Measurements from ENCODE around the gene A4GALT. TPM values are rescaled to one million over a fixed set of nuclear protein-coding genes. Genes with fewer than 3 reads are reported as not detected.
A peak's percentile ranks its signal among the peaks of the same experiment; 100 is the strongest.

Gene A4GALT
- total and polyA plus RNA-seq, 8 donors = 2.7 to 13.2 (median 4.7) TPM

DNA sequence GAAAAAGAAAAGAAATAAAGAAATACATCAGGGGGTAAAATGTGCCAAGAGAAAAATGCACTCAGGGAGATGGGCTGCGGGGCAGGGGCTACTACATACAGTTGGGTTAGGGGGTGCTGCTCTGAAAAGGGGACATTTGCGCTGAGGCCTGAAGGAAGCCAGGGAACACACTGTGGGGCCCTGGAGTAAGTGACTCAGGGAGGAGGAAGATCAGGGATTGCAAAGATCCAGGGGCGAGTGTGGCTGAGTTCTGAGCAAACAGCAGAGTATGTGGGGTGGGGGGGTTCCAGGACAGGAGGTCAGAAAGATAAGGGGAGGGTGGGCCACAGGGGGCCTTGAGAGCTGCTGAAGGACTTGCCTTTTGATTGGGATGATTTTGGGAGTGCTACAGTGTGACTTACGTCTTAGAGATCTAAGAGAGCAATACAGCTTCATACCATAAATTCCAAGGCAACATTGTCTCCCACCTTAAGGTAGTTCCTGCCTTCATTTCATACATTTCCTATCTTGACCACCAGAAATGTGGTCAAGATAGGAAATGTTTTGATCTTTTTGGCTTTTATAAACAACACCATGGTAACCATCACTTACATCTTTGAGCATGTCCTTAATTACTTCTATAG, 5.8 kb downstream of the A4GALT start:
- TF ChIP-seq, protein P1, sequence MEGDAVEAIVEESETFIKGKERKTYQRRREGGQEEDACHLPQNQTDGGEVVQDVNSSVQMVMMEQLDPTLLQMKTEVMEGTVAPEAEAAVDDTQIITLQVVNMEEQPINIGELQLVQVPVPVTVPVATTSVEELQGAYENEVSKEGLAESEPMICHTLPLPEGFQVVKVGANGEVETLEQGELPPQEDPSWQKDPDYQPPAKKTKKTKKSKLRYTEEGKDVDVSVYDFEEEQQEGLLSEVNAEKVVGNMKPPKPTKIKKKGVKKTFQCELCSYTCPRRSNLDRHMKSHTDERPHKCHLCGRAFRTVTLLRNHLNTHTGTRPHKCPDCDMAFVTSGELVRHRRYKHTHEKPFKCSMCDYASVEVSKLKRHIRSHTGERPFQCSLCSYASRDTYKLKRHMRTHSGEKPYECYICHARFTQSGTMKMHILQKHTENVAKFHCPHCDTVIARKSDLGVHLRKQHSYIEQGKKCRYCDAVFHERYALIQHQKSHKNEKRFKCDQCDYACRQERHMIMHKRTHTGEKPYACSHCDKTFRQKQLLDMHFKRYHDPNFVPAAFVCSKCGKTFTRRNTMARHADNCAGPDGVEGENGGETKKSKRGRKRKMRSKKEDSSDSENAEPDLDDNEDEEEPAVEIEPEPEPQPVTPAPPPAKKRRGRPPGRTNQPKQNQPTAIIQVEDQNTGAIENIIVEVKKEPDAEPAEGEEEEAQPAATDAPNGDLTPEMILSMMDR (IDR thresholded peaks at IDR 0.05) = no peak
- ATAC-seq (no peak), FAIRE-seq (no peak), DNase-seq (no peak)
- no peak overlapping the region for H3K27ac ChIP-seq
- H3K27me3 ChIP-seq = no peaks in the 10 kb centered on the region
- H3K36me3 ChIP-seq = no peaks in the 10 kb centered on the region
- H3K4me3 ChIP-seq = no peak overlapping the region
- WGBS, 2 donors = 89% methylated on average over 4 of the region's 4 CpGs
- no peaks in the 10 kb centered on the region for H3K9me3 ChIP-seq
- intact Hi-C loops (cut with DNase I) = no loop called here
- peaks cover 0 to 6% (median 0%) of the 10 kb centered on the region in 3 donors for H3K4me1 ChIP-seq

DNA sequence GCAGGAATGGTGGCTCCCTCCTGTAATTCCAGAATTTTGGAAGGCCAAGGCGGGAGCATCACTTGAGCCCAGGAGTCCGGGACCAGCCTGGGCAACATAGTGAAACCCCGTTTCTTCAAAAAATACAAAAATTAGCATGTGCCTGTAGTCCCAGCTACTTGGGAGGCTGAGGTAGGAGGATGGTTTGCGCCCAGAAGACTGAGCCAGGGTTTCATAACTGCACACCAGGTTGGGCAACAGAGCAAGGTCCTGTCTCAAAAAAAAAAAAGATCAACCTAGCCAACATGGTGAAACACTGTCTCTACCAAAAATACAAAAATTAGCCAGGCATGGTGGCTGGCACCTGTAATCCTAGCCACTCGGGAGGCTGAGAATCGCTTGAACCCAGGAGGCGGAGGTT, 6.4 kb downstream of the A4GALT start:
- Histone ChIP-seq H3K9me3 (no peaks in the 10 kb centered on the region), H3K4me1 (peaks cover 0 to 6% (median 0%) of the 10 kb centered on the region in 3 donors), H3K4me3 (no peak overlapping the region), H3K27me3 (no peaks in the 10 kb centered on the region), H3K36me3 (no peaks in the 10 kb centered on the region), H3K27ac (no peak overlapping the region)
- 86 to 95% methylated on average over 7 of the region's 7 CpGs for WGBS, 2 donors
- no peak for FAIRE-seq
- intact Hi-C loops (cut with DNase I) = no loop called here
- no peak for ATAC-seq
- DNase-seq = no peak
- TF ChIP-seq, protein P1 (IDR thresholded peaks at IDR 0.05) = no peak

DNA sequence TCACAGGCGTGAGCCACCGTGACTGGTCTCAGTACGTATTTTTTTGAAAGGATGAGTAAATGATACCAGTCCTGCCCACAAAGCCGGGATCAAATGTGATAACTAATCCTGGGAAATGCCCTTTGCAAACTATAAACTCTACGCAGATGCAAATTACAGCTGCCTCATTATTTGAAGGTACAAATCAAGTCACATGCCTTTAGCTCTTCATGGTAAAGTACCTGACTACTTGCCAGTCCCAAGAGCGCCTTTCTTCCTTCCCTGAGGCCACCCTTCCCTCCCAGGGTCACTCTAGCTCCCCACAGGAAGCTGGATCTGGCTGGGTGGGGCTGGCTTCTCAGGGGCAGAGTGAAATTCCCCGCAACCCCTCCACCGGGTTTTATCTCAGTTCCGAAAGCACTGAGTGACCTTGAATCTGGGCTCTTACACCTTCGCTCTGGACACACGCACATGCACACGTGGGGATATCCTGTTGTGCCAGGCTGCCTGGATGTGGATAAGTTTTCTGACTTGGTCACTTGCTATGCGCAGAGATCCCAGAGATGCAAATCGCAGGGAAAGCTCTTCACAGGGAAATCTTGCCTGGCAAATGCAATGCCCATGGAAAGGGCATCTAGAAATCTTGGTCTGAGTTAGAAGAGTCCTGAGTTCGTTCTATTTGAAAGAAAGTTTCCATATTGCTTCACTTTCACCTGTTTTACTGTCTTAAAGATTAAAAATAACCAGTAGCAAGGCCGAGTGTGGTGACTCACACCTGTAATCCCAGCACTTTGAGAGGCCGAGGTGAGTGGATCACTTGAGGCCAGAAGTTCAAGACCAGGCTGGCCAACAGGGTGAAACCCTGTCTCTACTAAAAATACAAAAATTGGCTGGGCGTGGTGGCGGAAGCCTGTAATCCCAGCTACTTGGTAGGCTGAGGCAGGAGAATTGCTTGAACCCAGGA, 8.5 kb downstream of the A4GALT start:
- DNase-seq (no peak), FAIRE-seq (no peak), ATAC-seq (peak; percentile 43 to 82 (median 50))
- Histone ChIP-seq H3K4me1 (peaks cover 0 to 6% (median 0%) of the 10 kb centered on the region in 3 donors), H3K27ac (peak overlapping the region in 2 of 4 donors; percentile 23 to 37), H3K9me3 (no peaks in the 10 kb centered on the region), H3K4me3 (no peak overlapping the region), H3K36me3 (no peaks in the 10 kb centered on the region), H3K27me3 (no peaks in the 10 kb centered on the region)
- intact Hi-C loops (cut with DNase I) = no loop called here
- TF ChIP-seq, protein P1 (IDR thresholded peaks at IDR 0.05) = no peak
- WGBS, 2 donors = 53 to 54% methylated on average over 19 of the region's 19 CpGs

DNA sequence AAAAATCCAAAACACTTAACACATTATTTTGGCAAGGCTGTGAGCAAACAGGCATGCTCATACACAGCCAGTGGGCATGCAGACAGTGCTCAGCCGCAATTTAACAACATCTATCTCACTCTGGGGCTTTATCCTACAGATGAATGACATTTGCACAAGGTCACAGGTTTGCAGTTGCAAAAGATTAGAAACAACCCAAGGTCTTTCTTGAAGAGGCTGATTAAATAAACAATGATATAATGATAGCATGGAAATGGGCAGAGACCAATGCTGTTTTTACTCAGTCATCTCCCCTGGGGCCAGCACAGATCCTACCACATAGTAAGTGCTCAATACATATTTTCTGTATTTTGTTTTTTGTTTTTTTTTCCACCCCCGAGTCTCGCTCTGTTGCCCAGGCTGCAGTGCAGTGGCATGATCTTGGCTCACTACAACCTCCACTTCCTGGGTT, 9.4 kb downstream of the A4GALT start:
- ATAC-seq = no peak
- no peak for FAIRE-seq
- TF ChIP-seq, protein P1 (IDR thresholded peaks at IDR 0.05) = no peak
- no peak for DNase-seq
- H3K9me3 ChIP-seq = no peaks in the 10 kb centered on the region
- intact Hi-C loops (cut with DNase I) = no loop called here
- H3K4me1 ChIP-seq = peaks cover 0 to 6% (median 0%) of the 10 kb centered on the region in 3 donors
- H3K4me3 ChIP-seq = no peak overlapping the region
- H3K36me3 ChIP-seq = no peaks in the 10 kb centered on the region
- H3K27me3 ChIP-seq = no peaks in the 10 kb centered on the region
- 62 to 67% methylated on average over 3 of the region's 3 CpGs for WGBS, 2 donors
- peak overlapping the region in 1 of 4 donors; percentile 37 for H3K27ac ChIP-seq

Data from pancreas (tissue), 10 donors.